OCI-LY7 (cell line): ENCODE measurements around the gene ZNF326. TPM values are rescaled to one million over a fixed set of nuclear protein-coding genes. Genes with fewer than 3 reads are reported as not detected.
"Not testable (repeated sequence)": the region's sequence is repeated elsewhere in the genome, so short reads cannot be mapped to it uniquely, and the experiment has no call there.

ENCODE experiments used
- BruUV-seq: library from RNA; stranded (reverse); fragments of 400-500 nt; replicated peaks from 2 replicates; lab custom pipeline; 2021; lab: Mats Ljungman, UMichigan
- CTCF ChIA-PET: fragments of 300-600 bp; sonication (Branson Sonifier 250); formaldehyde crosslinking; loops from one replicate; lab custom pipeline; 2022; ENCODE audit warnings: antibody characterized with exemption; ENCODE audit not compliant: unreplicated experiment; lab: Charles Lee
- POLR2A ChIA-PET: fragments of 300-600 bp; sonication (Branson Sonifier 250); formaldehyde crosslinking; loops from one replicate; lab custom pipeline; 2022; ENCODE audit warnings: antibody characterized with exemption; lab: Charles Lee
- DNase-seq: peaks from one replicate; pipeline ENCODE4 v3.0.0-alpha.2; 2015; ENCODE audit warnings: low spot score
- H2AFZ ChIP-seq: fragments of 200-600 bp; sonication (generic), shearing (Covaris generic); 2 replicates; pipeline ENCODE4 v1.6.1; 2014; ENCODE audit warnings: mild to moderate bottlenecking, antibody characterized with exemption, low read length, moderate library complexity
- H3K27ac ChIP-seq: fragments of 200-600 bp; sonication (generic); 2 replicates; pipeline ENCODE4 v1.5.1; 2014; ENCODE audit warnings: mixed run types, low read depth, mild to moderate bottlenecking, moderate library complexity, low read length, inconsistent platforms; ENCODE audit not compliant: poor library complexity, severe bottlenecking
- H3K36me3 ChIP-seq: fragments of 200-600 bp; sonication (generic); 2 replicates; pipeline ENCODE4 v1.6.1; 2014; ENCODE audit warnings: mild to moderate bottlenecking, antibody characterized with exemption, low read length, moderate library complexity, mixed read lengths; ENCODE audit not compliant: insufficient read depth
- H3K4me1 ChIP-seq: fragments of 200-600 bp; sonication (generic); 2 replicates; pipeline ENCODE4 v1.5.1; 2014; ENCODE audit warnings: mild to moderate bottlenecking, low read length; ENCODE audit not compliant: insufficient read depth, poor library complexity, severe bottlenecking
- H3K4me2 ChIP-seq: fragments of 200-600 bp; sonication (generic); 2 replicates; pipeline ENCODE4 v1.6.1; 2014; ENCODE audit warnings: mild to moderate bottlenecking, low read length
- H3K4me3 ChIP-seq: fragments of 200-600 bp; sonication (generic); 2 replicates; pipeline ENCODE4 v1.5.1; 2014; ENCODE audit warnings: mild to moderate bottlenecking, low read depth, low read length; ENCODE audit not compliant: poor library complexity, severe bottlenecking
- H3K79me2 ChIP-seq: fragments of 200-600 bp; sonication (generic); 2 replicates; pipeline ENCODE4 v1.6.1; 2016; ENCODE audit warnings: low read depth, mild to moderate bottlenecking, low read length, moderate library complexity, mixed read lengths; ENCODE audit not compliant: insufficient read depth
- H3K9me2 ChIP-seq: fragments of 200-600 bp; sonication (generic); 2 replicates; pipeline ENCODE4 v1.6.1; 2016; ENCODE audit warnings: mild to moderate bottlenecking, low read length, mixed read lengths; ENCODE audit not compliant: insufficient read depth
- H3K9me3 ChIP-seq: fragments of 200-600 bp; sonication (generic); 2 replicates; pipeline ENCODE4 v1.6.1; 2014; ENCODE audit warnings: mild to moderate bottlenecking, mixed run types, low read length, mixed read lengths
- H4K20me1 ChIP-seq: fragments of 200-600 bp; sonication (generic); 2 replicates; pipeline ENCODE4 v1.6.1; 2014; ENCODE audit warnings: mild to moderate bottlenecking, antibody characterized with exemption, low read length, moderate library complexity, mixed read lengths; ENCODE audit not compliant: insufficient read depth
- EZH2phosphoT487 ChIP-seq: fragments of 200-600 bp; sonication (generic); IDR thresholded peaks from 2 replicates; pipeline ENCODE4 v1.6.1; 2018; ENCODE audit warnings: low read depth, borderline replicate concordance, mild to moderate bottlenecking, mixed run types, antibody characterized with exemption, low read length, moderate library complexity, mixed read lengths
- intact Hi-C: fragments of 100-400 bp; cut with micrococcal nuclease; formaldehyde crosslinking; loops from one replicate; pipeline ENCODE4 v1.10.0; 2022; ENCODE audit not compliant: unreplicated experiment
- total RNA-seq, 2 experiments: library from RNA; depleted of rRNA in 1 of 2; stranded (reverse); fragments of >200 nt in 1 of 2; shearing (Covaris generic) in 1 of 2; gene quantifications; 2 replicates each; pipeline ENCODE4 v1.2.3, GENCODE V29; 2014 to 2022
- TF ChIP-seq, protein P1 (sequence below): fragments of 200-600 bp; sonication (generic); conservative IDR thresholded peaks from 2 replicates; pipeline ENCODE4 v1.5.1; 2014; ENCODE audit warnings: mild to moderate bottlenecking, antibody characterized with exemption, low read length, moderate library complexity, mixed read lengths

The ZNF326 gene
- total RNA-seq, 2 experiments from 2014 or later, result 11.5 to 43.5 TPM

DNA sequence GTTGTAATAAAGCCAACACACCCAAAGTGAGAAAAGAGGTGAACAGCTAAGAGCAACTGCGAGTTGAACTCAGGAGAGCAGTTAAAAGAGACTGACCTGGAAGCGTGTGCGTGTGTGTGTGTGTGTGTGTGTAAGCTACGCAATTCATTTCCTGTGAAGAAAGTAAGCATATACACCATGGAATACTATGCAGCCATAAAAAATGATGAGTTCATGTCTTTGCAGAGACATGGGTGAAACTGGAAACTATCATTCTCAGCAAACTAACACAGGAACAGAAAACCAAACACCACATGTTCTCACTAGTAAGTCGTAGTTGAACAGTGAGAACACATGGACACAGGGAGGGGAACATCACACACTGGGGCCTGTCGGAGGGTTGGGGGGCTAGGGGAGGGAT is 69.2 kb downstream of the ZNF326 start:
- H3K9me3 ChIP-seq, H3K4me3 ChIP-seq, H3K79me2 ChIP-seq, H3K9me2 ChIP-seq, H3K4me2 ChIP-seq, intact Hi-C loops, H3K4me1 ChIP-seq, CTCF ChIA-PET, H3K27ac ChIP-seq, BruUV-seq, H2AFZ ChIP-seq, DNase-seq, H4K20me1 ChIP-seq, H3K36me3 ChIP-seq: not testable (repeated sequence)
- POLR2A ChIA-PET, result interaction anchor here (0.5 to 0.6 kb wide), 2 partner anchors 37 to 441 kb away, joined by 3 read pairs; no protein-coding TSS in a partner anchor

DNA sequence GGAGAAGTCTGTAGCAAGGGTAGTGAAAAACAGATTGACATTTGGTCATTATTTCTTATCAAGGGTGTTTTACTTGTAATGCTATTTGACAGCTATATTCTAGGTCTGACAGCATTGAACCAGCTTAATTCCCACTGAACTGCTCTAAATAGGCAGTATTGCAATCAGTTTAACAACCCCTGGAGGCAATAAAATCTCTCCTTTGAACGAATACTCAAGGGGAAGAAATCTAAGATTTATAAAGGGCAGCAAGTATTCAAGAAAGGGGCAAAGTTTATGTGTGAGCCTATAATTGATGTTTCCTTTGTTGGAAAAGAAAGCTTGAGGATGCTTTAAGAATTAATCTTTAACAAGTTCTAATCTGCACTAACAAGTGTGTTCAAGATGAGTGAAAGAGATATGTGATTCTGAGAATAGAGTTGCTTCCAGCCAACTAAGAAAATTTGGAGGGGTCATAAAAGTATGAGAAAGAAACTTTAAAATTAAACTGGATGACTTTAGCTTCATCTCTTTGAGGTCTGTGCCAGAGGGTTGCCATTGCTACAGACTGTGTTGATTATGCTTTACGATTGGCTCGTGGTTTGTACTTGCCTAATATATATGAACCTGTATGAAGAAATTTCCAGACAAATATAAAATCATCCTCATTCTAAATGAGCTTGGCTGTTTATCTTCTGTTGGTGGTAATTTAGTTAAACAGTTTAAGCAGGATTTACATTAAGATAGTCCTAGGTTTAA is 72.5 kb downstream of the ZNF326 start:
- Histone ChIP-seq H3K79me2 (no peaks in the 10 kb centered on the region), H3K4me1 (no peaks in the 10 kb centered on the region), H3K4me2 (no peak overlapping the region), H3K9me3 (no peaks in the 10 kb centered on the region), H3K4me3 (no peak overlapping the region), H4K20me1 (no peaks in the 10 kb centered on the region), H2AFZ (no peak overlapping the region), H3K36me3 (no peaks in the 10 kb centered on the region), H3K27ac (no peak overlapping the region), H3K9me2 (no peaks in the 10 kb centered on the region)
- no peak for TF ChIP-seq EZH2phosphoT487
- TF ChIP-seq, protein P1, sequence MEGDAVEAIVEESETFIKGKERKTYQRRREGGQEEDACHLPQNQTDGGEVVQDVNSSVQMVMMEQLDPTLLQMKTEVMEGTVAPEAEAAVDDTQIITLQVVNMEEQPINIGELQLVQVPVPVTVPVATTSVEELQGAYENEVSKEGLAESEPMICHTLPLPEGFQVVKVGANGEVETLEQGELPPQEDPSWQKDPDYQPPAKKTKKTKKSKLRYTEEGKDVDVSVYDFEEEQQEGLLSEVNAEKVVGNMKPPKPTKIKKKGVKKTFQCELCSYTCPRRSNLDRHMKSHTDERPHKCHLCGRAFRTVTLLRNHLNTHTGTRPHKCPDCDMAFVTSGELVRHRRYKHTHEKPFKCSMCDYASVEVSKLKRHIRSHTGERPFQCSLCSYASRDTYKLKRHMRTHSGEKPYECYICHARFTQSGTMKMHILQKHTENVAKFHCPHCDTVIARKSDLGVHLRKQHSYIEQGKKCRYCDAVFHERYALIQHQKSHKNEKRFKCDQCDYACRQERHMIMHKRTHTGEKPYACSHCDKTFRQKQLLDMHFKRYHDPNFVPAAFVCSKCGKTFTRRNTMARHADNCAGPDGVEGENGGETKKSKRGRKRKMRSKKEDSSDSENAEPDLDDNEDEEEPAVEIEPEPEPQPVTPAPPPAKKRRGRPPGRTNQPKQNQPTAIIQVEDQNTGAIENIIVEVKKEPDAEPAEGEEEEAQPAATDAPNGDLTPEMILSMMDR, result no peak
- CTCF ChIA-PET, result no interaction called here
- no peak for DNase-seq
- intact Hi-C loops, result no loop called here
- POLR2A ChIA-PET, result interaction anchor here (1.3 kb wide), 1 partner anchor 23 kb away, joined by 3 read pairs; no protein-coding TSS in a partner anchor
- no TSS peak for BruUV-seq

DNA sequence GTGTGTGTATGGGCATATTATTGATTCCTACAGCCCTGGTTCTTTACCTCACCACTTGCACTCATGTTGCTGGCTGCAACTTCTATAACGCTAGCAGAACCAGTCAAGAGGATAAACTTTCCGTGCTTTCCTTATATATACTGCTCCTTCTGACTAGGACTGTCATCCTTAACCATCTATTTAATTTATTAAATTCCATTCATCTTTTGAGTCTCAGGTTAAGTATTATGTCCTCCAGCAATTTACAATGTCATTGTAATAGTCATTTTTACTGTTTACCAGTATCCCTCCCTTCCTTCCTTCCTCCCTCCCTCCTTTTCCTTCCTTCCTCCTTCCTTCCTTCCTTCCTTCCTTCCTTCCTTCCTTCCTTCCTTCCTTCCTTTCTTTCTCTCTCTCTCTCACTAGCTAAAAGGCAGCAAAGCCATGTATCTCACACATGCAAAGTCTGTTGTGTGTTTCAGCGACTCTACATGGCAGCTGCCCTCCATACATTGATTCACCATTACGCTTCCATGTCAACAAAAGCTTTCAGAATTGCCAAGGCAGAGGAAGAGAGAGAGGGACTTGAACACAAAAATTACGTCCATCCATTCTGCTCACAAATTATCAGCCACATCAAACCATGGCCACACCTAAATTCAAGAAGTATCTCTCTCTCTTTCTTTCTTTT is 73.8 kb downstream of the ZNF326 start:
- no peak overlapping the region for H3K27ac ChIP-seq
- no peaks in the 10 kb centered on the region for H3K9me3 ChIP-seq
- H4K20me1 ChIP-seq, result no peaks in the 10 kb centered on the region
- no peaks in the 10 kb centered on the region for H3K36me3 ChIP-seq
- H2AFZ ChIP-seq, result no peak overlapping the region
- no peak overlapping the region for H3K4me3 ChIP-seq
- no TSS peak for BruUV-seq
- DNase-seq, result no peak
- H3K79me2 ChIP-seq, result no peaks in the 10 kb centered on the region
- H3K9me2 ChIP-seq, result no peaks in the 10 kb centered on the region
- H3K4me1 ChIP-seq, result no peaks in the 10 kb centered on the region
- ChIA-PET POLR2A (interaction anchor here (1.3 kb wide), 1 partner anchor 25 kb away, joined by 3 read pairs; no protein-coding TSS in a partner anchor), CTCF (no interaction called here)
- H3K4me2 ChIP-seq, result no peak overlapping the region
- intact Hi-C loops, result no loop called here
- TF ChIP-seq, protein P1, result no peak
- no peak for TF ChIP-seq EZH2phosphoT487
